Breast epithelium (tissue), 4 donors: Measurements from ENCODE around the gene OR8D2. TPM values are rescaled to one million over a fixed set of nuclear protein-coding genes. Genes with fewer than 3 reads are reported as not detected.
"Not testable (repeated sequence)": the region's sequence is repeated elsewhere in the genome, so short reads cannot be mapped to it uniquely, and the experiment has no call there.

Source experiments
- DNase-seq, 2 donors: peaks; one replicate each; pipeline ENCODE4 v3.0.0-alpha.2; 2019; ENCODE audit warnings: low spot score in 2 of 2
- H3K27ac ChIP-seq, 2 donors: fragments of 200-600 bp; sonication (generic) in 1 of 2; one replicate each; pipeline ENCODE4 v1.5.1; 2016 to 2019; ENCODE audit warnings: mild to moderate bottlenecking in 1 of 2
- H3K27me3 ChIP-seq, 2 donors: fragments of 200-600 bp; sonication (generic) in 1 of 2; one replicate each; pipeline versions ENCODE4 v1.5.1 to v1.6.0; 2017 to 2019; ENCODE audit warnings: control low read depth in 1 of 2, mild to moderate bottlenecking in 1 of 2
- H3K36me3 ChIP-seq: fragments of 200-600 bp; one replicate; pipeline ENCODE4 v1.5.1; 2019
- H3K4me1 ChIP-seq, 2 donors: fragments of 200-600 bp; sonication (generic); one replicate each; pipeline ENCODE4 v1.5.1; 2016 to 2019; ENCODE audit warnings: control low read depth in 1 of 2
- H3K4me3 ChIP-seq, 3 donors: fragments of 200-600 bp; sonication (generic); 1 replicate in 2 of 3; 2 replicates in 1 of 3; pipeline ENCODE4 v1.5.1; 2016 to 2019; ENCODE audit warnings: mild to moderate bottlenecking in 3 of 3, moderate library complexity in 2 of 3
- H3K9me3 ChIP-seq, 2 donors: fragments of 200-600 bp; sonication (generic) in 1 of 2; one replicate each; pipeline ENCODE4 v1.5.1; 2016 to 2019; ENCODE audit warnings: control low read depth in 1 of 2
- POLR2A ChIP-seq: fragments of 450-650 bp; IDR thresholded peaks from one replicate; pipeline ENCODE4 v1.6.1; 2016; ENCODE audit warnings: antibody characterized with exemption, mild to moderate bottlenecking, moderate library complexity
- POLR2AphosphoS5 ChIP-seq, 3 donors: sonication (generic); formaldehyde crosslinking; IDR thresholded peaks; one replicate each; pipeline ENCODE4 v1.6.1; 2017; ENCODE audit warnings: antibody characterized with exemption in 3 of 3
- intact Hi-C: fragments of 100-400 bp; cut with DNase I; formaldehyde crosslinking; loops from one replicate; pipeline ENCODE4 v1.15.1; 2023; ENCODE audit warnings: low total_unique reads
- total RNA-seq, 3 donors: library from RNA; depleted of rRNA; stranded (reverse); fragments of >200 nt; gene quantifications; one replicate each; pipeline ENCODE4 v1.1.0, GENCODE V29; 2016
- TF ChIP-seq, protein P1 (sequence below), 3 donors: fragments of 450-650 bp; IDR thresholded peaks; one replicate each; pipeline ENCODE4 v1.5.1; 2016 to 2017; ENCODE audit warnings: antibody characterized with exemption in 3 of 3, mild to moderate bottlenecking in 3 of 3, moderate library complexity in 3 of 3

Gene OR8D2
- total RNA-seq, 3 donors from 2014 or later, result not detected

DNA sequence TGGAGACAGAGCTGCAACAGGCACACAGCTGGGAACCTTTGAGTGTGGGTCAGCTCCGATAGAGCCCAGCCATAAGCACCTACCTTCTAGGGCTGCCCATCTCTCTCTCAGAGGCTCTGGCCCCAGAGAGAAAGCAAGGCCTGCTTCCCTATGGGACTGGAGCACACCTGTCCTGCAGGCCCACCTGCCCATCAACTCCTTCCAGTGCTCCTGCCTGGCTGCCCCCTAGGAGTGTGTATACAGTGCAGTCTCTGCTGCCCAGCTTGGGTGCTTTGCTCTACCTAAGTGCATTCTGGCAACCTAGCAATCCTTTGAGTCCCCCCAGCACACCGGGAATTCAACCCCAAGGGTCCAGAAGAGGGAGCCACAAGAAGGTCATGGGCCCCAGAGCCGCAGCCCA is 42.8 kb downstream of the OR8D2 start:
- H3K36me3 ChIP-seq, result no peaks in the 10 kb centered on the region
- DNase-seq, result no peak
- H3K27ac ChIP-seq, result no peak overlapping the region
- TF ChIP-seq, protein P1, sequence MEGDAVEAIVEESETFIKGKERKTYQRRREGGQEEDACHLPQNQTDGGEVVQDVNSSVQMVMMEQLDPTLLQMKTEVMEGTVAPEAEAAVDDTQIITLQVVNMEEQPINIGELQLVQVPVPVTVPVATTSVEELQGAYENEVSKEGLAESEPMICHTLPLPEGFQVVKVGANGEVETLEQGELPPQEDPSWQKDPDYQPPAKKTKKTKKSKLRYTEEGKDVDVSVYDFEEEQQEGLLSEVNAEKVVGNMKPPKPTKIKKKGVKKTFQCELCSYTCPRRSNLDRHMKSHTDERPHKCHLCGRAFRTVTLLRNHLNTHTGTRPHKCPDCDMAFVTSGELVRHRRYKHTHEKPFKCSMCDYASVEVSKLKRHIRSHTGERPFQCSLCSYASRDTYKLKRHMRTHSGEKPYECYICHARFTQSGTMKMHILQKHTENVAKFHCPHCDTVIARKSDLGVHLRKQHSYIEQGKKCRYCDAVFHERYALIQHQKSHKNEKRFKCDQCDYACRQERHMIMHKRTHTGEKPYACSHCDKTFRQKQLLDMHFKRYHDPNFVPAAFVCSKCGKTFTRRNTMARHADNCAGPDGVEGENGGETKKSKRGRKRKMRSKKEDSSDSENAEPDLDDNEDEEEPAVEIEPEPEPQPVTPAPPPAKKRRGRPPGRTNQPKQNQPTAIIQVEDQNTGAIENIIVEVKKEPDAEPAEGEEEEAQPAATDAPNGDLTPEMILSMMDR (IDR thresholded peaks at IDR 0.05), result no peak
- TF ChIP-seq POLR2AphosphoS5 (IDR thresholded peaks at IDR 0.05), result no peak
- TF ChIP-seq POLR2A, result no peak
- H3K9me3 ChIP-seq, result peaks cover 0 to 4% of the 10 kb centered on the region in 2 donors
- no peaks in the 10 kb centered on the region for H3K4me1 ChIP-seq
- intact Hi-C loops, result no loop called here
- H3K27me3 ChIP-seq, result no peaks in the 10 kb centered on the region
- H3K4me3 ChIP-seq, result no peak overlapping the region

- Histone ChIP-seq H3K27ac (no peak overlapping the region), H3K36me3 (no peaks in the 10 kb centered on the region), H3K27me3 (no peaks in the 10 kb centered on the region), H3K4me1 (no peaks in the 10 kb centered on the region), H3K9me3 (no peaks in the 10 kb centered on the region), H3K4me3 (no peak overlapping the region)
- DNase-seq, result no peak
- intact Hi-C loops, result no loop called here
- TF ChIP-seq, protein P1 (IDR thresholded peaks at IDR 0.05), result no peak
- TF ChIP-seq POLR2AphosphoS5 (IDR thresholded peaks at IDR 0.05) (no peak), POLR2A (no peak)
Measured at GRCh38 chr11:124276081-124276480, 43.9 kb downstream of the OR8D2 start.

GRCh38 chr11:124274000-124274399 is 46.0 kb downstream of the OR8D2 start:
- TF ChIP-seq POLR2AphosphoS5 (IDR thresholded peaks at IDR 0.05) (no peak), POLR2A (no peak)
- TF ChIP-seq, protein P1 (IDR thresholded peaks at IDR 0.05), result no peak

DNA sequence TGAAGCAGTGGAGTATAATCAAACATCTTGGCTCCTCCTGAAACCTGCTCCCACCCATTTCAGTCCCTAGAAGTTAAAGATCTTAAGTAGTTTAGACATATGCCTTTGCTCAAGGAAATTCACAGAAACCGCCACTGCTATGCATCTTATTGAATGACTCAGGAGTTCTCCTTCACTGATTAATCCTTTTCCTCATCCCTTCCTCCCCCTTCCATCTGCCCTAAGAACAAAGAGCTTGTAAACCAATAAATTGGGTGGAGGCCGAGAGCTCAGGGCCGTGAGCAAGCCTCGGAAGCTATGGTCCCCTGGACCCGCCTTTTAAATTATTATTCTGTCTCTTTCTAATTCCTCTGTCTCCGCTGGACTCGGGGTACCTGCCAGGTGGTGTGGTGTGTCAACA is 49.1 kb downstream of the OR8D2 start:
- not testable (repeated sequence) for H3K4me1 ChIP-seq, H3K27me3 ChIP-seq, H3K27ac ChIP-seq, H3K9me3 ChIP-seq, H3K36me3 ChIP-seq, H3K4me3 ChIP-seq, DNase-seq
- intact Hi-C loops, result loop anchor here (5.0 kb wide), 1 partner anchor 1041 kb away; no protein-coding TSS in a partner anchor

More at GRCh38 chr11:124274000-124274399, 46.0 kb downstream of the OR8D2 start:
- no peaks in the 10 kb centered on the region for H3K9me3 ChIP-seq
- H3K36me3 ChIP-seq, result no peaks in the 10 kb centered on the region
- no peak overlapping the region for H3K4me3 ChIP-seq
- intact Hi-C loops, result loop anchor here (5.0 kb wide), 1 partner anchor 1038 kb away; no protein-coding TSS in a partner anchor
- no peaks in the 10 kb centered on the region for H3K4me1 ChIP-seq
- DNase-seq, result no peak
- H3K27me3 ChIP-seq, result no peaks in the 10 kb centered on the region
- H3K27ac ChIP-seq, result no peak overlapping the region

Other genes with a start within 250 kb of the OR8D2 start
- gene VWA5A, start 204.7 kb downstream of the OR8D2 start, total RNA-seq, result 10 to 100 TPM; 28.0 to 64.5 (median 37.4) TPM
- gene OR10D3, start 136.9 kb downstream of the OR8D2 start, total RNA-seq, result not detected
- gene OR8G1, start 79.1 kb downstream of the OR8D2 start, total RNA-seq, result not detected
- gene OR8G5, start 63.8 kb downstream of the OR8D2 start, total RNA-seq, result not detected
- not detected for gene OR8D1, start 6.2 kb downstream of the OR8D2 start, total RNA-seq
- not detected for gene OR8B2, start 64.3 kb upstream of the OR8D2 start, total RNA-seq
- not detected for gene OR8B3, start 78.8 kb upstream of the OR8D2 start, total RNA-seq
- not detected for gene OR8B4, start 104.7 kb upstream of the OR8D2 start, total RNA-seq
- not detected for gene OR8B8, start 125.5 kb upstream of the OR8D2 start, total RNA-seq
- gene OR8B12, start 223.5 kb upstream of the OR8D2 start, total RNA-seq, result not detected
- not detected for gene OR8A1, start 249.8 kb upstream of the OR8D2 start, total RNA-seq